Measurements from ENCODE around the gene GRID1. TPM values are rescaled to one million over a fixed set of nuclear protein-coding genes. Genes with fewer than 3 reads are reported as not detected.

GRID1 gene
- total and polyA plus RNA-seq, 2 experiments from 2014 or later: not detected

DNA sequence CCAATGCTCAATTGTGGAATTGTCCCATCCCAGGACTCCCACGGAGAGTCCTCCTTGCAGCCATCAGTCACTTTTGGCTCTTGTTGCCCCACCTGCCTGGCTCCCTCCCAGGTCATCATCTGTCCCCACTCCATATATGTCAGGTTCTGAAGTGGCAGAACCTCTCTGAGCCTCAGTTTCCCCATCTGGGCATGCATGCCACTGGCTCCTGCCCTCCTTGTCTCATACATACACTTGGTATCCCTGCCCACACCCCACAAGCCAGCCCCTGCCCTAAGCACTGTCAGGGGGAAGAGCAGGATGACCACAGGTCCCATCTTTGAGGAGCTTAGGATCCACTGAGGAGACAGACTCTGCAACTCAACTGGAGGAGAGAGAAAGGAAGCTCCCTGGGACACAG, 156.9 kb downstream of the GRID1 start:
- WGBS, 2 experiments (ENCODE audit: low coverage in 1 of 2, low lambda C conversion rate in 2 of 2, missing lambda C conversion rate in 2 of 2): 30 to 41% methylated on average over 1 of the region's 1 CpG
- TF ChIP-seq EZH2phosphoT487 (IDR thresholded peaks at IDR 0.05; ENCODE audit: insufficient read depth, low read depth) (no peak), EZH2 (IDR thresholded peaks at IDR 0.05; ENCODE audit: insufficient read depth, poor library complexity, severe bottlenecking) (no peak)
- no peak overlapping the region for H3K4me3 ChIP-seq
- H3K9me3 ChIP-seq (ENCODE audit: low read depth): no peaks in the 10 kb centered on the region
- no peaks in the 10 kb centered on the region for H3K9me2 ChIP-seq (ENCODE audit: insufficient read depth)
- H3F3A ChIP-seq (ENCODE audit: insufficient read depth): no peaks in the 10 kb centered on the region
- H3K4me1 ChIP-seq (ENCODE audit: insufficient read depth): no peaks in the 10 kb centered on the region
- no peaks in the 10 kb centered on the region for H3K79me2 ChIP-seq (ENCODE audit: insufficient read depth)
- no peak overlapping the region for H2AFZ ChIP-seq
- H3K27me3 ChIP-seq (replicated peaks; ENCODE audit: insufficient read depth): no peaks in the 10 kb centered on the region
- no peak for DNase-seq
- no peaks in the 10 kb centered on the region for H3K36me3 ChIP-seq (ENCODE audit: low read depth)
- no peaks in the 10 kb centered on the region for H4K20me1 ChIP-seq (ENCODE audit: insufficient read depth)
- H3K4me2 ChIP-seq (ENCODE audit: unreplicated experiment): no peak overlapping the region
- no peak overlapping the region for H3K27ac ChIP-seq
- no peak overlapping the region for H3K9ac ChIP-seq
- in situ Hi-C loops (cut with MboI): no loop called here

DNA sequence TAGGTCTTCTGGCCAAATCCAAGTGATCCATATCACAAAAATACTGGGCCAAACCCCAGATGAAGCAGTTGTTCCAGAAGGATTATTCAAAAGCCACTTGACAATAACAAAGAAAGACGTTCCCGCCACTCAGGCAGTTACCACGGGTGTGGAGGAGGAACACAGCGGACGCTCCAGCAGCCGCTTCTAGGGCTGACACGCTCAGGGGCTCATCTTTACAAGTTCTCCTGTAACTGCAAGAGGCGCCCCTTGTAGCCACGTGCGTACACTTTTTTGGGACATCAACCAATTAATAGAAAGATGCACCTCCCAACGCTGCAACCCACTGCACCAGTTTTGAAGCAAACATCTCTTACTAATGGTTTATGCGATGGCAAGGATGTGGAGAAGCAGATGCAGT, 159.4 kb downstream of the GRID1 start:
- no peak overlapping the region for H3K27ac ChIP-seq
- no peaks in the 10 kb centered on the region for H3K27me3 ChIP-seq (replicated peaks; ENCODE audit: insufficient read depth)
- 63 to 66% methylated on average over 12 of the region's 12 CpGs for WGBS, 2 experiments (ENCODE audit: low coverage in 1 of 2, low lambda C conversion rate in 2 of 2, missing lambda C conversion rate in 2 of 2)
- no peaks in the 10 kb centered on the region for H3F3A ChIP-seq (ENCODE audit: insufficient read depth)
- no peaks in the 10 kb centered on the region for H3K9me2 ChIP-seq (ENCODE audit: insufficient read depth)
- no peaks in the 10 kb centered on the region for H3K9me3 ChIP-seq (ENCODE audit: low read depth)
- in situ Hi-C loops (cut with MboI): no loop called here
- H2AFZ ChIP-seq: no peak overlapping the region
- no peaks in the 10 kb centered on the region for H3K4me1 ChIP-seq (ENCODE audit: insufficient read depth)
- no peaks in the 10 kb centered on the region for H3K36me3 ChIP-seq (ENCODE audit: low read depth)
- TF ChIP-seq EZH2 (IDR thresholded peaks at IDR 0.05; ENCODE audit: insufficient read depth, poor library complexity, severe bottlenecking): no peak
- no peak for TF ChIP-seq EZH2phosphoT487 (IDR thresholded peaks at IDR 0.05; ENCODE audit: insufficient read depth, low read depth)
- H3K4me2 ChIP-seq (ENCODE audit: unreplicated experiment): no peak overlapping the region
- no peaks in the 10 kb centered on the region for H4K20me1 ChIP-seq (ENCODE audit: insufficient read depth)
- no peak overlapping the region for H3K4me3 ChIP-seq
- DNase-seq: no peak
- no peak overlapping the region for H3K9ac ChIP-seq
- no peaks in the 10 kb centered on the region for H3K79me2 ChIP-seq (ENCODE audit: insufficient read depth)

DNA sequence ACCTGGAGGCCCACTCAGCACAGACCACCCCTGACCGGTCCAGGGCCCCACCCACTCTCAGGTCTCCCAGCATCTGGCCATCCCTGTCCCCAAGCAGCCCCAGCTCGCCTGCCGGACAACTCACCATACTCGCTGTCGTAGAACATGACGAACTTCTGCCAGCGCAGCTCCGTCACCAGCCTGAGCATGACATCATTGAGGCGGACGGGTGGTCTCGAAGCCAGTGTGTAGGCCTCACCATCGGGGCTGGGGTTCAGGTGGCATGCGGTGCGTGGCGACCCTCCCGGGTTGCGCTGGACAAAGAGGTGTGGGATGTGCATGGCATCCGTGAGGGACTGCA, 160.4 kb downstream of the GRID1 start:
- TF ChIP-seq EZH2phosphoT487 (IDR thresholded peaks at IDR 0.05; ENCODE audit: insufficient read depth, low read depth): no peak
- no peak for TF ChIP-seq EZH2 (IDR thresholded peaks at IDR 0.05; ENCODE audit: insufficient read depth, poor library complexity, severe bottlenecking)
- H3K27ac ChIP-seq: no peak overlapping the region
- no peaks in the 10 kb centered on the region for H3K9me2 ChIP-seq (ENCODE audit: insufficient read depth)
- in situ Hi-C loops (cut with MboI): no loop called here
- no peaks in the 10 kb centered on the region for H3K27me3 ChIP-seq (replicated peaks; ENCODE audit: insufficient read depth)
- H4K20me1 ChIP-seq (ENCODE audit: insufficient read depth): no peaks in the 10 kb centered on the region
- H3F3A ChIP-seq (ENCODE audit: insufficient read depth): no peaks in the 10 kb centered on the region
- no peak for DNase-seq
- no peaks in the 10 kb centered on the region for H3K36me3 ChIP-seq (ENCODE audit: low read depth)
- no peak overlapping the region for H3K4me2 ChIP-seq (ENCODE audit: unreplicated experiment)
- WGBS, 2 experiments (ENCODE audit: low coverage in 1 of 2, low lambda C conversion rate in 2 of 2, missing lambda C conversion rate in 2 of 2): 63 to 67% methylated on average over 18 of the region's 18 CpGs
- no peak overlapping the region for H2AFZ ChIP-seq
- no peak overlapping the region for H3K9ac ChIP-seq
- no peaks in the 10 kb centered on the region for H3K79me2 ChIP-seq (ENCODE audit: insufficient read depth)
- H3K4me1 ChIP-seq (ENCODE audit: insufficient read depth): no peaks in the 10 kb centered on the region
- no peak overlapping the region for H3K4me3 ChIP-seq
- H3K9me3 ChIP-seq (ENCODE audit: low read depth): no peaks in the 10 kb centered on the region

DNA sequence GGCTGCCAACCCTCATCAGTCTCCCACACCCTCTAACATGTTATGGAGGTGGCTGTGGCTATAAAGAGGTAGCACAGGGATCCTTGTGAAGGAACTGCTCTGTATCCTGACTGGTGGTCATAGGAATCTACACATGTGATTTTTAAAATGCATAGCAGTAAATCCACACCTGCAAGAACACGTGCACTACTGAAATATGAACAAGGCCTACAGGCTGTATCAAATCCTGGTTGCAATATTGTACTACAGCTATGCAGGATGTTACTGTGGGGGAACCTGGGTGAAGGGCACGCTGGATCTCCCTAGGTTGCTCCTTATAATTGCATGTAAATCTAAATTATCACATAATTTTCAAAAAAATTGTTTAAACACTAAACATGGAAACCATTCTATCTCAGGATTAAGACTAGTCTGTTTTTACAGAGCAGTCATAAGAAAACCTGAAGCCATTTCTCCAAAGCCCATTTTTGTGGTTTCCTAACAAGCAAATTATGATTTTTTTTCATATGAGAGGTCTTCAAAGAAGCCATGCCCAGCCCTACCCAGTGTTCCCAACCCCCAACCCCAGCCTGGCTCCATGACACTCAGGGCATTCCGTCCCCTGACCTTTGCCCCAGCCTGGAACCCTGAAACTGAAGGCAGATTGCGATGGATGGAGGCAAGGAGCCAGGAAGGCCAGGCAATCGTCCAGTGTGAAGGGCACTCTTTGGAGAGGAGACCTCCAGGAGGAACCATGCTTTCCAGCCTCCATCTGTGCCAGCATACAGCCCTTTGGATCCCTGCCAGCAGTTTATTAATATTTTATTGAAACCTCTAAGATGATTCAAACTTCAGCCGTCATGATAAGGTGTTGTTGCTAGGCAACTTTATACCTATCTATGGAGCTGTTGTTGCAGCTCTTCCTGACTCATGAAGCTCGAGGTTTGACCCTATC, 161.0 kb downstream of the GRID1 start:
- Histone ChIP-seq H3F3A (ENCODE audit: insufficient read depth) (no peaks in the 10 kb centered on the region), H3K9ac (no peak overlapping the region), H3K4me3 (no peak overlapping the region), H3K27me3 (replicated peaks; ENCODE audit: insufficient read depth) (no peaks in the 10 kb centered on the region), H3K9me3 (ENCODE audit: low read depth) (no peaks in the 10 kb centered on the region), H3K36me3 (ENCODE audit: low read depth) (no peaks in the 10 kb centered on the region), H3K27ac (no peak overlapping the region), H3K4me2 (ENCODE audit: unreplicated experiment) (no peak overlapping the region), H4K20me1 (ENCODE audit: insufficient read depth) (no peaks in the 10 kb centered on the region), H2AFZ (no peak overlapping the region), H3K79me2 (ENCODE audit: insufficient read depth) (no peaks in the 10 kb centered on the region), H3K9me2 (ENCODE audit: insufficient read depth) (no peaks in the 10 kb centered on the region), H3K4me1 (ENCODE audit: insufficient read depth) (no peaks in the 10 kb centered on the region)
- no peak for DNase-seq
- in situ Hi-C loops (cut with MboI): no loop called here
- WGBS, 2 experiments (ENCODE audit: low coverage in 1 of 2, low lambda C conversion rate in 2 of 2, missing lambda C conversion rate in 2 of 2): 31 to 33% methylated on average over 7 of the region's 7 CpGs
- TF ChIP-seq EZH2phosphoT487 (IDR thresholded peaks at IDR 0.05; ENCODE audit: insufficient read depth, low read depth) (no peak), EZH2 (IDR thresholded peaks at IDR 0.05; ENCODE audit: insufficient read depth, poor library complexity, severe bottlenecking) (no peak)
